IMR-90 (cell line): Measurements from ENCODE around the gene PRAC2. TPM values are rescaled to one million over a fixed set of nuclear protein-coding genes. Genes with fewer than 3 reads are reported as not detected.

Experiments used
- ATAC-seq: fragments of 200-7000 bp; cut with Tn5 transposase; 2 replicates; pipeline ENCODE4 v1.9.1; 2020; ENCODE audit warnings: low read depth, mild to moderate bottlenecking, moderate library complexity
- BruUV-seq: library from RNA; stranded (reverse); fragments of 400-500 nt; replicated peaks from 2 replicates; lab custom pipeline; 2021; lab: Mats Ljungman, UMichigan
- CTCF ChIA-PET: fragments of 300-600 bp; formaldehyde crosslinking; extraction: SDS; loops from one replicate; lab custom pipeline; 2021; ENCODE audit warnings: antibody characterized with exemption; lab: Yijun Ruan, JAX
- POLR2A ChIA-PET: fragments of 300-600 bp; sonication (Branson Sonifier 250); formaldehyde crosslinking; loops from one replicate; lab custom pipeline; 2022; ENCODE audit warnings: antibody characterized with exemption; ENCODE audit not compliant: unreplicated experiment; lab: Charles Lee
- DNase-seq: peaks from one replicate; pipeline ENCODE4 v3.0.0; 2013
- H2AFZ ChIP-seq: replicated peaks from 2 replicates; pipeline ENCODE3; 2013; ENCODE audit warnings: low read length, mild to moderate bottlenecking; ENCODE audit not compliant: poor library complexity
- H2AK5ac ChIP-seq: 2 replicates; pipeline ENCODE4 v1.6.1; 2013; ENCODE audit warnings: low read depth, low read length, inconsistent platforms
- H2AK9ac ChIP-seq: replicated peaks from 2 replicates; pipeline ENCODE3; 2013; ENCODE audit warnings: mild to moderate bottlenecking, low read depth, low read length, moderate library complexity; ENCODE audit not compliant: poor library complexity
- H2BK120ac ChIP-seq: 2 replicates; pipeline ENCODE4 v1.6.1; 2013; ENCODE audit warnings: low read depth, low read length, inconsistent platforms
- H2BK15ac ChIP-seq: 3 replicates; pipeline ENCODE4 v1.6.1; 2013; ENCODE audit warnings: low read depth, low read length, inconsistent platforms
- H2BK20ac ChIP-seq: 2 replicates; pipeline ENCODE4 v1.6.1; 2013; ENCODE audit warnings: low read depth, mild to moderate bottlenecking, inconsistent platforms, low read length, moderate library complexity
- H2BK5ac ChIP-seq: 2 replicates; pipeline ENCODE4 v1.6.1; 2013; ENCODE audit warnings: mild to moderate bottlenecking, low read depth, low read length, inconsistent platforms; ENCODE audit not compliant: poor library complexity, severe bottlenecking
- H3K14ac ChIP-seq: replicated peaks from 2 replicates; pipeline ENCODE4 v1.6.1; 2013; ENCODE audit warnings: low read depth, low read length, inconsistent platforms
- H3K18ac ChIP-seq: 2 replicates; pipeline ENCODE4 v1.6.1; 2013; ENCODE audit warnings: low read depth, low read length, control low read depth
- H3K23ac ChIP-seq: 2 replicates; pipeline ENCODE4 v1.6.1; 2013; ENCODE audit warnings: low read depth, low read length, inconsistent platforms
- H3K27ac ChIP-seq: 2 replicates; pipeline ENCODE4 v1.5.1; 2013; ENCODE audit warnings: mild to moderate bottlenecking, control low read depth, low read length; ENCODE audit not compliant: insufficient read depth
- H3K27me3 ChIP-seq: 2 replicates; pipeline ENCODE4 v1.6.1; 2013; ENCODE audit warnings: low read length; ENCODE audit not compliant: control insufficient read depth, insufficient read depth
- H3K36me3 ChIP-seq: 2 replicates; pipeline ENCODE4 v1.6.1; 2013; ENCODE audit warnings: low read length, mixed read lengths; ENCODE audit not compliant: control insufficient read depth, insufficient read depth
- H3K4ac ChIP-seq: 2 replicates; pipeline ENCODE4 v1.6.1; 2013; ENCODE audit warnings: low read depth, low read length, inconsistent platforms
- H3K4me1 ChIP-seq: 2 replicates; pipeline ENCODE4 v1.6.1; 2013; ENCODE audit warnings: low read length, mixed read lengths; ENCODE audit not compliant: control insufficient read depth, insufficient read depth
- H3K4me2 ChIP-seq: 2 replicates; pipeline ENCODE4 v1.6.1; 2013; ENCODE audit warnings: low read depth, mild to moderate bottlenecking, control low read depth, low read length, moderate library complexity
- H3K4me3 ChIP-seq: 2 replicates; pipeline ENCODE4 v1.5.1; 2013; ENCODE audit warnings: low read depth, mild to moderate bottlenecking, control low read depth, low read length, moderate library complexity; ENCODE audit not compliant: insufficient read depth
- H3K56ac ChIP-seq: 2 replicates; pipeline ENCODE4 v1.6.1; 2013; ENCODE audit warnings: low read length, inconsistent platforms; ENCODE audit not compliant: insufficient read depth; ENCODE audit errors: extremely low read depth
- H3K79me1 ChIP-seq, 2 experiments: 2 replicates each; pipeline ENCODE4 v1.6.1; 2013; ENCODE audit warnings: low read length in 2 of 2, inconsistent platforms in 1 of 2, low read depth in 1 of 2
- H3K9ac ChIP-seq: 2 replicates; pipeline ENCODE4 v1.6.1; 2013; ENCODE audit warnings: low read depth, low read length, control low read depth
- H3K9me1 ChIP-seq: 2 replicates; pipeline ENCODE4 v1.6.1; 2013; ENCODE audit warnings: low read length, inconsistent platforms; ENCODE audit not compliant: insufficient read depth
- H3K9me3 ChIP-seq: 2 replicates; pipeline ENCODE4 v1.6.1; 2013; ENCODE audit warnings: low read length; ENCODE audit not compliant: control insufficient read depth, insufficient read depth
- H4K20me1 ChIP-seq: 2 replicates; pipeline ENCODE4 v1.6.1; 2013; ENCODE audit warnings: low read length, inconsistent platforms; ENCODE audit not compliant: insufficient read depth
- H4K5ac ChIP-seq: 2 replicates; pipeline ENCODE4 v1.6.1; 2013; ENCODE audit warnings: mild to moderate bottlenecking, low read depth, low read length, control low read depth
- H4K8ac ChIP-seq, 2 experiments: 2 replicates each; pipeline ENCODE4 v1.6.1; 2013; ENCODE audit warnings: low read depth in 2 of 2, low read length in 2 of 2, control low read depth in 1 of 2, inconsistent platforms in 1 of 2
- H4K91ac ChIP-seq: 2 replicates; pipeline ENCODE4 v1.6.1; 2013; ENCODE audit warnings: low read depth, low read length, inconsistent platforms; ENCODE audit not compliant: insufficient read depth
- CEBPB ChIP-seq: IDR thresholded peaks from 2 replicates; pipeline ENCODE4 v1.6.1; 2012; ENCODE audit warnings: low read depth, low read length, improper control_type of control experiment
- CHD1 ChIP-seq: IDR thresholded peaks from 2 replicates; pipeline ENCODE4 v1.6.1; 2012; ENCODE audit warnings: low read depth, low read length, improper control_type of control experiment
- FOS ChIP-seq: fragments of 150-350 bp; IDR thresholded peaks from 2 replicates; pipeline ENCODE4 v1.6.1; 2016; ENCODE audit warnings: low read depth, low read length
- NFE2L2 ChIP-seq: fragments of 150-350 bp; IDR thresholded peaks from 2 replicates; pipeline ENCODE4 v1.6.1; 2016; ENCODE audit warnings: low read depth, mild to moderate bottlenecking, low read length
- POLR2A ChIP-seq: IDR thresholded peaks from 2 replicates; pipeline ENCODE4 v1.6.1; 2012; ENCODE audit warnings: mild to moderate bottlenecking, low read depth, low read length
- RCOR1 ChIP-seq: IDR thresholded peaks from 2 replicates; pipeline ENCODE4 v1.6.1; 2012; ENCODE audit warnings: mild to moderate bottlenecking, low read length, improper control_type of control experiment; ENCODE audit not compliant: insufficient replicate concordance
- SMC3 ChIP-seq: fragments of 150-350 bp; IDR thresholded peaks from 2 replicates; pipeline ENCODE4 v1.6.1; 2016; ENCODE audit warnings: low read depth, mild to moderate bottlenecking, antibody characterized with exemption, low read length, moderate library complexity
- USF2 ChIP-seq: fragments of 150-350 bp; IDR thresholded peaks from 2 replicates; pipeline ENCODE4 v1.6.1; 2017; ENCODE audit warnings: mild to moderate bottlenecking, antibody characterized with exemption, low read length, low read depth
- WGBS, 2 experiments: methylation state at CpG; one replicate each; pipeline versions ENCODE4 v1.1.5 to v1.1.7; 2013; ENCODE audit warnings: missing lambda C conversion rate in 2 of 2; ENCODE audit not compliant: insufficient read length in 1 of 2; ENCODE audit errors: extremely low coverage in 2 of 2; 5-methylcytosine and 5-hydroxymethylcytosine counted together
- dilution Hi-C: fragments of 300-500 bp; cut with HindIII; formaldehyde crosslinking; loops from one replicate; pipeline ENCODE4 v1.14.3; 2018; ENCODE audit warnings: low sequenced_read_pairs; ENCODE audit not compliant: unreplicated experiment
- in situ Hi-C: fragments of 300-500 bp; cut with MboI; formaldehyde crosslinking; loops from 3 replicates; pipeline ENCODE4 v1.14.3; 2019; ENCODE audit warnings: low sequenced_read_pairs, inconsistent platforms, mixed read lengths
- intact Hi-C: fragments of 100-400 bp; cut with micrococcal nuclease; formaldehyde crosslinking; loops from 2 replicates; pipeline ENCODE4 v1.10.0; 2022
- polyA plus RNA-seq, 3 experiments: library from polyadenylated mRNA; depleted of rRNA; stranded (reverse); fragments of >200 nt; gene quantifications; 2 replicates each; pipeline ENCODE4 v1.2.3, GENCODE V29; 2012; ENCODE audit warnings: low replicate concordance in 1 of 3
- total RNA-seq: library from RNA; depleted of rRNA; stranded (reverse); fragments of >200 nt; gene quantifications from 2 replicates; pipeline ENCODE4 v1.2.3, GENCODE V29; 2012

PRAC2 gene
- total and polyA plus RNA-seq, 2 of the 4 experiments (the other 2 are of a cell fraction) = not detected

GRCh38 chr17:48725004-48725287 is 2.0 kb downstream of the PRAC2 start:
- H3K79me1 ChIP-seq = no peaks in the 10 kb centered on the region
- ChIA-PET CTCF (interaction anchor here (0.5 to 1.9 kb wide), 5 partner anchors 11 to 154 kb away, joined by 4 to 8 read pairs (median 7); no protein-coding TSS in a partner anchor), POLR2A (no interaction called here)
- 0 out of 2 replicates have a peak, but pooled peaks cover 19% of the 10 kb centered on the region for H4K20me1 ChIP-seq
- no TSS peak for BruUV-seq
- no peak overlapping the region for H3K14ac ChIP-seq
- H3K18ac ChIP-seq = no peak overlapping the region
- DNase-seq (no peak), ATAC-seq (peak; percentile 25; the same call in 1 of the 2 replicates)
- no peak overlapping the region for H3K4me3 ChIP-seq
- H3K4me2 ChIP-seq = peak overlapping the region; percentile 50; the same call in 1 of the 2 replicates
- H3K27ac ChIP-seq = no peak overlapping the region
- H2AK9ac ChIP-seq = no peak overlapping the region
- dilution Hi-C loops (no loop called here), in situ Hi-C loops (loop anchor here (5.0 to 10.0 kb wide), 3 partner anchors 77 to 310 kb away; no protein-coding TSS in a partner anchor), intact Hi-C loops (loop anchor here (10.0 kb wide), 1 partner anchor 310 kb away; no protein-coding TSS in a partner anchor)
- no peak for TF ChIP-seq POLR2A
- TF ChIP-seq NFE2L2 = no peak
- no peak for TF ChIP-seq FOS
- TF ChIP-seq CEBPB = no peak
- TF ChIP-seq RCOR1 = no peak
- TF ChIP-seq CHD1 = no peak
- TF ChIP-seq USF2 = no peak
- no peak for TF ChIP-seq SMC3
- H4K8ac ChIP-seq = no peak overlapping the region
- H2BK20ac ChIP-seq = no peak overlapping the region
- H3K9me3 ChIP-seq = peaks cover 8% of the 10 kb centered on the region; the same call in 1 of the 2 replicates
- H4K5ac ChIP-seq = no peak overlapping the region
- H2BK120ac ChIP-seq = no peak overlapping the region
- H2AK5ac ChIP-seq = no peak overlapping the region
- no peak overlapping the region for H2BK15ac ChIP-seq
- no CpG with 5 or more reads among the region's 16 CpGs for WGBS, 2 experiments
- H3K23ac ChIP-seq = no peak overlapping the region
- H2BK5ac ChIP-seq = no peak overlapping the region
- no peak overlapping the region for H3K9ac ChIP-seq
- H4K91ac ChIP-seq = no peak overlapping the region
- no peaks in the 10 kb centered on the region for H3K9me1 ChIP-seq
- peaks cover 95% of the 10 kb centered on the region for H3K27me3 ChIP-seq
- no peak overlapping the region for H3K4ac ChIP-seq
- H2AFZ ChIP-seq = no peak overlapping the region
- no peak overlapping the region for H3K56ac ChIP-seq
- H3K4me1 ChIP-seq = no peaks in the 10 kb centered on the region
- H3K36me3 ChIP-seq = no peaks in the 10 kb centered on the region
